Measurements from ENCODE around the gene DGLUCY.
"Not testable (repeated sequence)": the region's sequence is repeated elsewhere in the genome, so short reads cannot be mapped to it uniquely, and the experiment has no call there.

The DGLUCY gene

GRCh38 chr14:91108941-91109611 is 4.8 kb upstream of the DGLUCY start:
- no peak for DNase-seq (ENCODE audit: low read depth)

GRCh38 chr14:91111443-91111842 is 2.4 kb upstream of the DGLUCY start:
- DNase-seq (ENCODE audit: low read depth): no peak

GRCh38 chr14:91112194-91112593 is 1.7 kb upstream of the DGLUCY start:
- DNase-seq (ENCODE audit: low read depth): no peak

- peak; percentile 39 for DNase-seq (ENCODE audit: low read depth)
Measured at GRCh38 chr14:91114079-91115065, 499 bp downstream of the DGLUCY start.

GRCh38 chr14:91115986-91116770 is 2.3 kb downstream of the DGLUCY start:
- no peak for DNase-seq (ENCODE audit: low read depth)

GRCh38 chr14:91116913-91117588 is 3.2 kb downstream of the DGLUCY start:
- DNase-seq (ENCODE audit: low read depth): peak; percentile 22

GRCh38 chr14:91117960-91118359 is 4.1 kb downstream of the DGLUCY start:
- no peak for DNase-seq (ENCODE audit: low read depth)

- no peak for DNase-seq (ENCODE audit: low read depth)
Measured at GRCh38 chr14:91118511-91119068, 4.7 kb downstream of the DGLUCY start.

- no peak for DNase-seq (ENCODE audit: low read depth)
Measured at GRCh38 chr14:91119556-91120311, 5.9 kb downstream of the DGLUCY start.

GRCh38 chr14:91123201-91123600 is 9.3 kb downstream of the DGLUCY start:
- DNase-seq (ENCODE audit: low read depth): no peak

- not testable (repeated sequence) for DNase-seq (ENCODE audit: low read depth)
Measured at GRCh38 chr14:91124406-91125270, 10.8 kb downstream of the DGLUCY start.

GRCh38 chr14:91125271-91125660 is 11.4 kb downstream of the DGLUCY start:
- DNase-seq (ENCODE audit: low read depth): no peak

- DNase-seq (ENCODE audit: low read depth): no peak
Measured at GRCh38 chr14:91125801-91126200, 11.9 kb downstream of the DGLUCY start.

- no peak for DNase-seq (ENCODE audit: low read depth)
Measured at GRCh38 chr14:91126761-91127160, 12.9 kb downstream of the DGLUCY start.

- no peak for DNase-seq (ENCODE audit: low read depth)
Measured at GRCh38 chr14:91127401-91127801, 13.5 kb downstream of the DGLUCY start.

- DNase-seq (ENCODE audit: low read depth): no peak
Measured at GRCh38 chr14:91127924-91128323, 14.1 kb downstream of the DGLUCY start.

- DNase-seq (ENCODE audit: low read depth): no peak
Measured at GRCh38 chr14:91128699-91129098, 14.8 kb downstream of the DGLUCY start.

GRCh38 chr14:91129261-91129660 is 15.4 kb downstream of the DGLUCY start:
- DNase-seq (ENCODE audit: low read depth): no peak

GRCh38 chr14:91135039-91135438 is 21.2 kb downstream of the DGLUCY start:
- no peak for DNase-seq (ENCODE audit: low read depth)

Data from stimulated activated CD8-positive, alpha-beta memory T cell treated with anti-CD3 and anti-CD28 coated beads, Interleukin-4, amount 100 ng/mL, for 24 hours (primary cell).